RPMI8226 (cell line): Measurements from ENCODE around the gene SIN3B.
A peak's percentile ranks its signal among the peaks of the same experiment; 100 is the strongest.
"Not testable (repeated sequence)": the region's sequence is repeated elsewhere in the genome, so short reads cannot be mapped to it uniquely, and the experiment has no call there.

Experiments used
- DNase-seq: peaks from one replicate; pipeline ENCODE4 v3.0.0-alpha.2; 2015

Gene SIN3B, protein sequence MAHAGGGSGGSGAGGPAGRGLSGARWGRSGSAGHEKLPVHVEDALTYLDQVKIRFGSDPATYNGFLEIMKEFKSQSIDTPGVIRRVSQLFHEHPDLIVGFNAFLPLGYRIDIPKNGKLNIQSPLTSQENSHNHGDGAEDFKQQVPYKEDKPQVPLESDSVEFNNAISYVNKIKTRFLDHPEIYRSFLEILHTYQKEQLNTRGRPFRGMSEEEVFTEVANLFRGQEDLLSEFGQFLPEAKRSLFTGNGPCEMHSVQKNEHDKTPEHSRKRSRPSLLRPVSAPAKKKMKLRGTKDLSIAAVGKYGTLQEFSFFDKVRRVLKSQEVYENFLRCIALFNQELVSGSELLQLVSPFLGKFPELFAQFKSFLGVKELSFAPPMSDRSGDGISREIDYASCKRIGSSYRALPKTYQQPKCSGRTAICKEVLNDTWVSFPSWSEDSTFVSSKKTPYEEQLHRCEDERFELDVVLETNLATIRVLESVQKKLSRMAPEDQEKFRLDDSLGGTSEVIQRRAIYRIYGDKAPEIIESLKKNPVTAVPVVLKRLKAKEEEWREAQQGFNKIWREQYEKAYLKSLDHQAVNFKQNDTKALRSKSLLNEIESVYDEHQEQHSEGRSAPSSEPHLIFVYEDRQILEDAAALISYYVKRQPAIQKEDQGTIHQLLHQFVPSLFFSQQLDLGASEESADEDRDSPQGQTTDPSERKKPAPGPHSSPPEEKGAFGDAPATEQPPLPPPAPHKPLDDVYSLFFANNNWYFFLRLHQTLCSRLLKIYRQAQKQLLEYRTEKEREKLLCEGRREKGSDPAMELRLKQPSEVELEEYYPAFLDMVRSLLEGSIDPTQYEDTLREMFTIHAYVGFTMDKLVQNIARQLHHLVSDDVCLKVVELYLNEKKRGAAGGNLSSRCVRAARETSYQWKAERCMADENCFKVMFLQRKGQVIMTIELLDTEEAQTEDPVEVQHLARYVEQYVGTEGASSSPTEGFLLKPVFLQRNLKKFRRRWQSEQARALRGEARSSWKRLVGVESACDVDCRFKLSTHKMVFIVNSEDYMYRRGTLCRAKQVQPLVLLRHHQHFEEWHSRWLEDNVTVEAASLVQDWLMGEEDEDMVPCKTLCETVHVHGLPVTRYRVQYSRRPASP

GRCh38 chr19:16829010-16829821, at the start of gene SIN3B:
TSS of gene SIN3B (plus strand) at chr19:16829398. CDS start at chr19:16829421, 23 bp downstream.
- DNase-seq = peak; percentile 91

- no peak for DNase-seq
Observed at GRCh38 chr19:16779539-16780163, 49.5 kb upstream of the SIN3B start.

DNA sequence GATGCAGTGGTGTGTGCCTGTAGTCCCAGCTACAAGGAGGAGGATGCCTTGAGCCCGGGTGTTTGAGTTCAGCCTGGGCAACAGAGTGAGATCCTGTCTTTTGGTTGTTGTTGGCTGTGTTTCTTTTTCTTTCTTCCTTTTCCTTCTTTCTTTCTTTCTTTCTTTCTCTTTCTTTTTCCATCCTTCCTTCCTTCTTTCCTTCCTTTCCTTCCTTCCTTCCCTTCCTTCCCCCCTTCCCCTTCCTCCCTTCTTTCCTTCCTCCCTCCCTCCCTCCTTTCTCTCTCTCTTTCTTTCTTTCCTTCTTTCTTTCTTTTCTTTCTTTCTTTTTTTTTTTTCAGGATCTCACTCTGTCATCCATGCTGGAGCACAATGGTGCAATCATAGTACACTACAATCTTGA, 46.5 kb upstream of the SIN3B start:
- no peak for DNase-seq

GRCh38 chr19:16788479-16788878, 40.7 kb upstream of the SIN3B start:
- no peak for DNase-seq

DNA sequence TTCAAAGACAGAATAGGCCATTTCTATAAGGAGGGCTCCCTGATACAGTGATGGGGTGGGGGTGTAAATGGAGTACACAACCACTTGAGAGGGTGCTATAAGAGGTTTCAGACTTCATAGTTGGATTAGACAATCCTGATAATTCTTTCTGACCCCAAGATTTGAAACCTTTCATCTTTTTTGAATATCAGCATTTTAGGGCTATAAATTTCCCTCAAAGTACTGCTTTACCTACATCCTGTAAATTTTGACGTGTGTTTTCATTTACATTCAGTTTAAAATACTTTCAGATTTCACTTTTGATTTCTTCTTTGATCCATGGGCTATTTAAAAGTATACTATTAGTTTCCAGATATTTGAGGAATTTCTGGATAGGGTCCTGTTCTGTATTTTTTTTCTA, 40.0 kb upstream of the SIN3B start:
- no peak for DNase-seq

GRCh38 chr19:16790051-16790450, 39.1 kb upstream of the SIN3B start:
- no peak for DNase-seq

DNA sequence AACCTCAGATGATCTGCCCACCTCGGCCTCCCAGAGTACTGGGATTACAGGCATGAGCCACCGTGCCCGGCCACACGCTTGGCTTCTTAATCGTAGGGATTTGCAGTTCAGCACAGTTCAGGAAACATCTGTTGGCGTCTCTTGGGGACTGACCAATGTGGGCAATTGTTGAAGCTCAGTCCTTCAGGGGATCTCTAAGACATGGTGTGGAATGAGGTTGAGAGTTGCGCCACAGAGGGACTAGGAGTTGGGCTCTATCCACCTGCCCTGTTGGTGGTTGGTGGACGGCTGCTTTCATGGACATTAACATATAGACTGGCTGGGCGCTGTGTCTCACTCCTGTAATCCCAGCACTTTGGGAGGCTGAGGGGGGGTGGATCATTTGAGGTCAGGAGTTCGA, 37.3 kb upstream of the SIN3B start:
- no peak for DNase-seq

- DNase-seq = no peak
Observed at GRCh38 chr19:16794456-16795441, 34.4 kb upstream of the SIN3B start.

- DNase-seq = no peak
Observed at GRCh38 chr19:16795731-16796130, 33.5 kb upstream of the SIN3B start.

GRCh38 chr19:16797876-16798275, 31.3 kb upstream of the SIN3B start:
- no peak for DNase-seq

- not testable (repeated sequence) for DNase-seq
Observed at GRCh38 chr19:16798326-16798725, 30.9 kb upstream of the SIN3B start.

DNA sequence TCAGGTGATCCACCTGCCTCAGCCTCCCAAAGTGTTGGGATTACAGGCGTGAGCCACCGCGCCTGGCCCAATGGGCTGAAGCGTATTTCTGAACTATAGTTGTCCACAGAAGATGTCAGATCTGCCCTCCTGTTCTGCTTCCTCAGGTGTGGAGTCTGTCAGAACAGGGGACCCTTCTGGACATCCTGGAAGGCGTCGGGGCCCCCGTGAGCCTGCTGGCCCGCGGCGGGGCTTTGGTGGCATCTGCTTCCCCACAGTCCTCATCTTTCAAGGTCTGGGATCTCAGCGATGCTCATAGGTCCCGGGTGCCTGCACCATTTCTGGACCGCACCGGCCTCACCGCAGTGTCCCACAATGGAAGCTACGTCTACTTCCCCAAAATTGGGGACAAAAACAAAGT, 29.5 kb upstream of the SIN3B start:
- no peak for DNase-seq

GRCh38 chr19:16801600-16802013, 27.6 kb upstream of the SIN3B start:
- no peak for DNase-seq

GRCh38 chr19:16804176-16804575, 25.0 kb upstream of the SIN3B start:
- DNase-seq = no peak

- DNase-seq = no peak
Observed at GRCh38 chr19:16807549-16808284, 21.5 kb upstream of the SIN3B start.

DNA sequence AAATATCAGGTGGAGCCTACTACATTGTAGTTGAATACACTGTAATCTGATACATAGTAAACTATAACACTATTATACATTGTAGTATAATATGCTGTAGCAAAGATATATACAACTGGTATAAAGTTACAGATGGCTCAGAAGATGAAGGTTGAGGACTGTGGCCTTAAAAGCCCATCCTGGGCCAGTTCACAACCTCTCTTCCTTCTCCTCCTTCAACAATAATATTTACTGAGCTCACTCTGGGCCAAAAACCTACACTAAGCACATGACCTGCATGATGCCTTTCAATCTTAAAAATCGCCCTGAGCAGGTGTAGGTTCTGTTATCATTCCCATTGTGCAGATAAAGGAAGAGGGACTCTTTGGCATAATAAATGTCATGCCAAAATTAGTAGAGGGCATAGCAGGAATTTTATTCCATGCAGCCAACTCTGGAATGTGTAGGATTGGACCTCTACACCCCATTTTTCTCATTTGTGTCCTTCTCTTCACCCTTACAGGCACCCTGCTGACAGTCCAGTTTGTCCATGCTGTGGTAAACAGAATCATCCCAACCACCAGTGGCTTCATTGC, 14.6 kb upstream of the SIN3B start:
- DNase-seq = no peak

DNA sequence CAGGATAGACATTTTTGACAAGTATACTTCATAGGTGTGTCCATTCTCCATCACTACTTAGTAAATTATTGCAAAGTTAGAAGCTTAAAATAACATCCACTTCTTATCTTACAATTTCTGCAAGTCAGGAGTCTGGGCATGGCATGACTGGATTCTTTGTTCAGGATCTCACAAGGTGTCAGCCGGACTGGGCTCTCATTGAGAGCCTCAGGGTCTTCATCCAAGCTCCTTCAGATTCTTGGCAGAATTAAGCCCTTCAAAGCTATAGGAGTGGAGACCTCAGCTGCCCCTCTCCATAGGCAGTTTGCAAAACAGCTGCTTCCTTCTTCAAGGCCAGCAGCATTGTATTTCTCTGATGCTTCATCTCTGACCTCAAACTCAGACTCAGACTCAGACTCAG, 9.1 kb upstream of the SIN3B start:
- no peak for DNase-seq

DNA sequence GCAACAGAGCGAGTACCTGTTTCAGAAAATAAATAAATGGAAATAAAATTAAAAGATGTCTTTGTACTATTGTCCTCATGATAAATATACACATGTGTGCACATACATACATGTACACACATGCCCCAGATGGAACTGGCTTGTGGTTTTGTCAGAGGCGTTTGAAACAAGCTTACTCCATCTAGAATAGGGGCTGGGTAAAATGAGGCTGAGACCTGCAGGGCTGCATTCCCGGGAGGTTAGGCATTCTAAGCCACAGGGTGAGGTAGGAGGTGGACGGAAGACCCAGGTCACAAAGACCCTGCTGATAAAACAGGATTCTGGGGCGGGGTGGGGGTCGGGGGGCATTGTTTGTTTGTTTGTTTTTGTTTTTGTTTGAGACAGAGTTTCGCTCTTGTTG, 8.1 kb upstream of the SIN3B start:
- no peak for DNase-seq

- DNase-seq = no peak
Observed at GRCh38 chr19:16822648-16823047, 6.5 kb upstream of the SIN3B start.
